ENCODE measurements around the gene MAP2K2. TPM values are rescaled to one million over a fixed set of nuclear protein-coding genes. Genes with fewer than 3 reads are reported as not detected.

MAP2K2 gene
- total RNA-seq, 1 experiment from 2014 or later, result 185 TPM

GRCh38 chr19:4093643-4094175, 30.2 kb downstream of the MAP2K2 start:
- no peaks in the 10 kb centered on the region for H3K27me3 ChIP-seq (replicated peaks; ENCODE audit: insufficient read depth, low read depth, low read length, poor library complexity)
- H3K9me3 ChIP-seq (ENCODE audit: low read depth, low read length, poor library complexity, severe bottlenecking), result no peaks in the 10 kb centered on the region
- POLR2A ChIA-PET (ENCODE audit: low non-redundant PET), result no interaction called here
- BruUV-seq (replicated peaks), result no TSS peak
- intact Hi-C loops (cut with micrococcal nuclease; ENCODE audit: unreplicated experiment), result no loop called here
- no peak overlapping the region for H3K27ac ChIP-seq (ENCODE audit: low read depth, low read length, poor library complexity, severe bottlenecking)
- no peaks in the 10 kb centered on the region for H3K4me1 ChIP-seq (ENCODE audit: insufficient read depth, low read length, poor library complexity, severe bottlenecking)
- H3K36me3 ChIP-seq (ENCODE audit: insufficient read depth, low read length, poor library complexity, severe bottlenecking), result peaks cover 26% of the 10 kb centered on the region
- DNase-seq (ENCODE audit: low spot score), result no peak
- CTCF ChIA-PET, result interaction anchor here (0.6 kb wide), 1 partner anchor 140 kb away, joined by 3 read pairs; no protein-coding TSS in a partner anchor
- TF ChIP-seq EZH2 (IDR thresholded peaks at IDR 0.05; ENCODE audit: borderline replicate concordance, low read depth, low read length, poor library complexity, severe bottlenecking) (no peak), CTCF (conservative IDR thresholded peaks at IDR 0.05; ENCODE audit: low read depth, low read length) (no peak)
- no peak overlapping the region for H3K4me3 ChIP-seq (ENCODE audit: low read depth, low read length, poor library complexity, severe bottlenecking)

GRCh38 chr19:4090356-4091220, 33.3 kb downstream of the MAP2K2 start:
- Histone ChIP-seq H3K4me1 (ENCODE audit: insufficient read depth, low read length, poor library complexity, severe bottlenecking) (no peaks in the 10 kb centered on the region), H3K9me3 (ENCODE audit: low read depth, low read length, poor library complexity, severe bottlenecking) (no peaks in the 10 kb centered on the region), H3K36me3 (ENCODE audit: insufficient read depth, low read length, poor library complexity, severe bottlenecking) (peaks cover 3% of the 10 kb centered on the region), H3K4me3 (ENCODE audit: low read depth, low read length, poor library complexity, severe bottlenecking) (no peak overlapping the region), H3K27me3 (replicated peaks; ENCODE audit: insufficient read depth, low read depth, low read length, poor library complexity) (no peaks in the 10 kb centered on the region), H3K27ac (ENCODE audit: low read depth, low read length, poor library complexity, severe bottlenecking) (no peak overlapping the region)
- TF ChIP-seq EZH2 (IDR thresholded peaks at IDR 0.05; ENCODE audit: borderline replicate concordance, low read depth, low read length, poor library complexity, severe bottlenecking), result no peak
- no peak for TF ChIP-seq CTCF (conservative IDR thresholded peaks at IDR 0.05; ENCODE audit: low read depth, low read length)
- CTCF ChIA-PET, result no interaction called here
- BruUV-seq (replicated peaks), result no TSS peak
- intact Hi-C loops (cut with micrococcal nuclease; ENCODE audit: unreplicated experiment), result no loop called here
- POLR2A ChIA-PET (ENCODE audit: low non-redundant PET), result no interaction called here
- no peak for DNase-seq (ENCODE audit: low spot score)

GRCh38 chr19:4089946-4090345, 34.0 kb downstream of the MAP2K2 start:
- no peak for TF ChIP-seq CTCF (conservative IDR thresholded peaks at IDR 0.05; ENCODE audit: low read depth, low read length)
- Histone ChIP-seq H3K27ac (ENCODE audit: low read depth, low read length, poor library complexity, severe bottlenecking) (no peak overlapping the region), H3K9me3 (ENCODE audit: low read depth, low read length, poor library complexity, severe bottlenecking) (no peaks in the 10 kb centered on the region), H3K4me1 (ENCODE audit: insufficient read depth, low read length, poor library complexity, severe bottlenecking) (no peaks in the 10 kb centered on the region), H3K36me3 (ENCODE audit: insufficient read depth, low read length, poor library complexity, severe bottlenecking) (peaks cover 3% of the 10 kb centered on the region), H3K27me3 (replicated peaks; ENCODE audit: insufficient read depth, low read depth, low read length, poor library complexity) (no peaks in the 10 kb centered on the region), H3K4me3 (ENCODE audit: low read depth, low read length, poor library complexity, severe bottlenecking) (no peak overlapping the region)
- intact Hi-C loops (cut with micrococcal nuclease; ENCODE audit: unreplicated experiment), result no loop called here
- BruUV-seq (replicated peaks), result no TSS peak
- no peak for DNase-seq (ENCODE audit: low spot score)
- ChIA-PET POLR2A (ENCODE audit: low non-redundant PET) (no interaction called here), CTCF (no interaction called here)
